Measurements from ENCODE around the gene FRAS1.
"Not testable (repeated sequence)": the region's sequence is repeated elsewhere in the genome, so short reads cannot be mapped to it uniquely, and the experiment has no call there.

FRAS1 gene

GRCh38 chr4:78058591-78059523 is 1.7 kb downstream of the FRAS1 start:
- no peak for DNase-seq

- DNase-seq = no peak
These were observed 2.4 kb downstream of the FRAS1 start for GRCh38 chr4:78059524-78059889.

- DNase-seq = no peak
These were observed 2.8 kb downstream of the FRAS1 start for GRCh38 chr4:78059938-78060337.

- DNase-seq = no peak
These were observed 4.9 kb downstream of the FRAS1 start for GRCh38 chr4:78061939-78062570.

GRCh38 chr4:78065508-78066192 is 8.5 kb downstream of the FRAS1 start:
- no peak for DNase-seq

- DNase-seq = no peak
These were observed 11.4 kb downstream of the FRAS1 start for GRCh38 chr4:78068481-78068880.

GRCh38 chr4:78069319-78069718 is 12.2 kb downstream of the FRAS1 start:
- DNase-seq = no peak

GRCh38 chr4:78069859-78070258 is 12.7 kb downstream of the FRAS1 start:
- DNase-seq = no peak

- DNase-seq = no peak
These were observed 13.7 kb downstream of the FRAS1 start for GRCh38 chr4:78070731-78071282.

GRCh38 chr4:78074759-78075158 is 17.6 kb downstream of the FRAS1 start:
- DNase-seq = no peak

GRCh38 chr4:78075986-78076385 is 18.9 kb downstream of the FRAS1 start:
- DNase-seq = no peak

GRCh38 chr4:78078101-78078500 is 21.0 kb downstream of the FRAS1 start:
- DNase-seq = no peak

GRCh38 chr4:78079726-78080430 is 22.8 kb downstream of the FRAS1 start:
- no peak for DNase-seq

GRCh38 chr4:78081541-78081940 is 24.4 kb downstream of the FRAS1 start:
- no peak for DNase-seq

GRCh38 chr4:78083035-78083434 is 25.9 kb downstream of the FRAS1 start:
- DNase-seq = no peak

GRCh38 chr4:78091534-78091933 is 34.4 kb downstream of the FRAS1 start:
- DNase-seq = no peak

GRCh38 chr4:78092350-78092749 is 35.2 kb downstream of the FRAS1 start:
- not testable (repeated sequence) for DNase-seq

GRCh38 chr4:78092850-78093249 is 35.7 kb downstream of the FRAS1 start:
- no peak for DNase-seq

- DNase-seq = no peak
These were observed 38.0 kb downstream of the FRAS1 start for GRCh38 chr4:78095081-78095480.

GRCh38 chr4:78099058-78099457 is 41.9 kb downstream of the FRAS1 start:
- DNase-seq = no peak

- DNase-seq = no peak
These were observed 42.9 kb downstream of the FRAS1 start for GRCh38 chr4:78100060-78100459.

- DNase-seq = no peak
These were observed 62.6 kb downstream of the FRAS1 start for GRCh38 chr4:78119698-78120097.

Measured in bone marrow (tissue), 2 donors.